ENCODE results near the gene RAET1G.

DNA sequence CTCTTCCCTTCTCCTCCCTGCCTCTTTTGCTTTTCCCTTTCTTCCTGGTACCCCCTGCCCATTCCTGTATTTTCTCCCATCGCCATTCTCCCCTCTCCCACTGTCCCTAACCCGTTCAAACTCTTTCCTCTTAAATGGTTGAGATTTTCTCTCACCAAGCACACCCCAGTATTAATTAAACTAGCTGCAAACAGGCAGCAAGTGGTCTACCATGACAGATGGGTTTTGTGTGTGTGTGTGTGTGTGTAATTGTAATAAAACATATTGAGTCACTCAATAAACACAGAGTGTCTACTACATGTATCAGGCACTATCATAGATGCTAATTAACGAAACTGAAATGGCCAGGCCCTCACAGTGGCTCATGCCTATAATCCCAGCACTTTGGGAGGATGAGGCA, 31.7 kb downstream of the RAET1G start:
- TF ChIP-seq, protein P1, sequence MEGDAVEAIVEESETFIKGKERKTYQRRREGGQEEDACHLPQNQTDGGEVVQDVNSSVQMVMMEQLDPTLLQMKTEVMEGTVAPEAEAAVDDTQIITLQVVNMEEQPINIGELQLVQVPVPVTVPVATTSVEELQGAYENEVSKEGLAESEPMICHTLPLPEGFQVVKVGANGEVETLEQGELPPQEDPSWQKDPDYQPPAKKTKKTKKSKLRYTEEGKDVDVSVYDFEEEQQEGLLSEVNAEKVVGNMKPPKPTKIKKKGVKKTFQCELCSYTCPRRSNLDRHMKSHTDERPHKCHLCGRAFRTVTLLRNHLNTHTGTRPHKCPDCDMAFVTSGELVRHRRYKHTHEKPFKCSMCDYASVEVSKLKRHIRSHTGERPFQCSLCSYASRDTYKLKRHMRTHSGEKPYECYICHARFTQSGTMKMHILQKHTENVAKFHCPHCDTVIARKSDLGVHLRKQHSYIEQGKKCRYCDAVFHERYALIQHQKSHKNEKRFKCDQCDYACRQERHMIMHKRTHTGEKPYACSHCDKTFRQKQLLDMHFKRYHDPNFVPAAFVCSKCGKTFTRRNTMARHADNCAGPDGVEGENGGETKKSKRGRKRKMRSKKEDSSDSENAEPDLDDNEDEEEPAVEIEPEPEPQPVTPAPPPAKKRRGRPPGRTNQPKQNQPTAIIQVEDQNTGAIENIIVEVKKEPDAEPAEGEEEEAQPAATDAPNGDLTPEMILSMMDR (conservative IDR thresholded peaks at IDR 0.05; ENCODE audit: low read length): no peak
- TF ChIP-seq EZH2phosphoT487 (IDR thresholded peaks at IDR 0.05; ENCODE audit: borderline replicate concordance, low read depth, low read length): no peak

Data from OCI-LY7 (cell line).